Panc1 (cell line): ENCODE results near the gene KDM4B. TPM values are rescaled to one million over a fixed set of nuclear protein-coding genes. Genes with fewer than 3 reads are reported as not detected.

Experiments used
- ATAC-seq: fragments of 200-7000 bp; cut with Tn5 transposase; 2 replicates; pipeline ENCODE4 v1.9.1; 2020; ENCODE audit warnings: mild to moderate bottlenecking, moderate library complexity
- BruUV-seq: library from RNA; stranded (reverse); fragments of 400-500 nt; replicated peaks from 2 replicates; lab custom pipeline; 2021; lab: Mats Ljungman, UMichigan
- CTCF ChIA-PET: fragments of 300-600 bp; sonication (Branson Sonifier 250); formaldehyde crosslinking; loops from one replicate; lab custom pipeline; 2022; ENCODE audit warnings: antibody characterized with exemption; lab: Charles Lee
- POLR2A ChIA-PET: fragments of 300-600 bp; sonication (Branson Sonifier 250); formaldehyde crosslinking; loops from one replicate; lab custom pipeline; 2022; ENCODE audit warnings: antibody characterized with exemption; lab: Charles Lee
- DNase-seq: peaks from one replicate; pipeline ENCODE4 v3.0.0-alpha.2; 2010; ENCODE audit warnings: low read depth, low spot score
- H3K27ac ChIP-seq: 2 replicates; pipeline ENCODE4 v1.5.1; 2011; ENCODE audit warnings: mild to moderate bottlenecking, low read length, inconsistent platforms
- H3K27me3 ChIP-seq: fragments of 200-500 bp; sonication (Bioruptor generic); 2 replicates; pipeline ENCODE4 v1.6.0; 2014; ENCODE audit warnings: low read length, inconsistent platforms; ENCODE audit not compliant: control insufficient read depth, insufficient read depth
- H3K36me3 ChIP-seq: fragments of 200-500 bp; sonication (Bioruptor generic); 2 replicates; pipeline ENCODE4 v1.5.1; 2014; ENCODE audit warnings: inconsistent platforms, mild to moderate bottlenecking, low read length, moderate library complexity; ENCODE audit not compliant: control insufficient read depth, insufficient read depth
- H3K4me1 ChIP-seq: 2 replicates; pipeline ENCODE4 v1.5.1; 2011; ENCODE audit warnings: inconsistent platforms, mild to moderate bottlenecking, low read length, moderate library complexity; ENCODE audit not compliant: control insufficient read depth, insufficient read depth
- H3K4me3 ChIP-seq, 2 experiments: 2 replicates each; pipeline ENCODE4 v1.5.1; 2011 to 2012; ENCODE audit warnings: low read depth in 2 of 2, low read length in 2 of 2, mild to moderate bottlenecking in 2 of 2, inconsistent platforms in 1 of 2, moderate library complexity in 1 of 2
- H3K9me3 ChIP-seq: fragments of 200-500 bp; sonication (Bioruptor generic); 2 replicates; pipeline ENCODE4 v1.5.1; 2014; ENCODE audit warnings: low read depth, mild to moderate bottlenecking, inconsistent platforms, low read length, moderate library complexity; ENCODE audit not compliant: control insufficient read depth, insufficient read depth
- POLR2AphosphoS5 ChIP-seq: IDR thresholded peaks from 2 replicates; pipeline ENCODE4 v1.6.1; 2012; ENCODE audit warnings: mild to moderate bottlenecking, low read depth, low read length, moderate library complexity
- REST ChIP-seq, 2 experiments: IDR thresholded peaks; 2 replicates each; pipeline ENCODE4 v1.6.1; 2011 to 2012; ENCODE audit warnings: low read depth in 2 of 2, control low read depth in 1 of 2, low read length in 1 of 2, mild to moderate bottlenecking in 1 of 2, moderate library complexity in 1 of 2; ENCODE audit not compliant: insufficient read depth in 1 of 2
- SIN3A ChIP-seq: IDR thresholded peaks from 2 replicates; pipeline ENCODE4 v1.6.1; 2012; ENCODE audit warnings: low read depth, mild to moderate bottlenecking, low read length, moderate library complexity, borderline replicate concordance; ENCODE audit not compliant: insufficient read depth
- TCF7L2 ChIP-seq: IDR thresholded peaks from 2 replicates; pipeline ENCODE4 v1.6.1; 2011; ENCODE audit warnings: mild to moderate bottlenecking, low read depth, low read length, inconsistent platforms
- in situ Hi-C: cut with HindIII; loops from 2 replicates; pipeline ENCODE4 v1.10.0; 2016; ENCODE audit warnings: low sequenced_read_pairs, low pct_unique_long_range_greater_than_20kb
- intact Hi-C: fragments of 100-400 bp; cut with micrococcal nuclease; formaldehyde crosslinking; loops from one replicate; pipeline ENCODE4 v1.10.0; 2022; ENCODE audit not compliant: unreplicated experiment
- total RNA-seq: library from RNA; stranded (reverse); gene quantifications from one replicate; pipeline ENCODE4 v1.2.1, GENCODE V29; 2021; ENCODE audit not compliant: unreplicated experiment
- TF ChIP-seq, protein P1 (sequence below): fragments of 450-650 bp; IDR thresholded peaks from 2 replicates; pipeline ENCODE4 v1.5.1; 2017; ENCODE audit warnings: mild to moderate bottlenecking

KDM4B gene
- total RNA-seq, 1 experiment from 2014 or later, result 18.4 TPM

GRCh38 chr19:4986056-4986455 is 17.1 kb downstream of the KDM4B start:
- in situ Hi-C loops (no loop called here), intact Hi-C loops (no loop called here)
- Histone ChIP-seq H3K9me3 (no peaks in the 10 kb centered on the region), H3K4me3 (no peak overlapping the region), H3K27ac (no peak overlapping the region), H3K36me3 (no peaks in the 10 kb centered on the region), H3K27me3 (no peaks in the 10 kb centered on the region), H3K4me1 (no peaks in the 10 kb centered on the region)
- BruUV-seq, result no TSS peak
- ChIA-PET POLR2A (interaction anchor here (0.5 kb wide), 1 partner anchor 17 kb away, joined by 3 read pairs; the partner anchor contains the start of gene KDM4B), CTCF (interaction anchor here (0.9 kb wide), 1 partner anchor 17 kb away, joined by 3 read pairs; the partner anchor contains the start of gene KDM4B)
- ATAC-seq (no peak), DNase-seq (no peak)
- TF ChIP-seq REST (IDR thresholded peaks at IDR 0.05; ENCODE audit: insufficient read depth in 1 of 2, low read depth in 2 of 2, low read length in 1 of 2), result no peak
- TF ChIP-seq, protein P1, sequence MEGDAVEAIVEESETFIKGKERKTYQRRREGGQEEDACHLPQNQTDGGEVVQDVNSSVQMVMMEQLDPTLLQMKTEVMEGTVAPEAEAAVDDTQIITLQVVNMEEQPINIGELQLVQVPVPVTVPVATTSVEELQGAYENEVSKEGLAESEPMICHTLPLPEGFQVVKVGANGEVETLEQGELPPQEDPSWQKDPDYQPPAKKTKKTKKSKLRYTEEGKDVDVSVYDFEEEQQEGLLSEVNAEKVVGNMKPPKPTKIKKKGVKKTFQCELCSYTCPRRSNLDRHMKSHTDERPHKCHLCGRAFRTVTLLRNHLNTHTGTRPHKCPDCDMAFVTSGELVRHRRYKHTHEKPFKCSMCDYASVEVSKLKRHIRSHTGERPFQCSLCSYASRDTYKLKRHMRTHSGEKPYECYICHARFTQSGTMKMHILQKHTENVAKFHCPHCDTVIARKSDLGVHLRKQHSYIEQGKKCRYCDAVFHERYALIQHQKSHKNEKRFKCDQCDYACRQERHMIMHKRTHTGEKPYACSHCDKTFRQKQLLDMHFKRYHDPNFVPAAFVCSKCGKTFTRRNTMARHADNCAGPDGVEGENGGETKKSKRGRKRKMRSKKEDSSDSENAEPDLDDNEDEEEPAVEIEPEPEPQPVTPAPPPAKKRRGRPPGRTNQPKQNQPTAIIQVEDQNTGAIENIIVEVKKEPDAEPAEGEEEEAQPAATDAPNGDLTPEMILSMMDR, result no peak
- no peak for TF ChIP-seq SIN3A
- TF ChIP-seq TCF7L2, result no peak
- no peak for TF ChIP-seq POLR2AphosphoS5

DNA sequence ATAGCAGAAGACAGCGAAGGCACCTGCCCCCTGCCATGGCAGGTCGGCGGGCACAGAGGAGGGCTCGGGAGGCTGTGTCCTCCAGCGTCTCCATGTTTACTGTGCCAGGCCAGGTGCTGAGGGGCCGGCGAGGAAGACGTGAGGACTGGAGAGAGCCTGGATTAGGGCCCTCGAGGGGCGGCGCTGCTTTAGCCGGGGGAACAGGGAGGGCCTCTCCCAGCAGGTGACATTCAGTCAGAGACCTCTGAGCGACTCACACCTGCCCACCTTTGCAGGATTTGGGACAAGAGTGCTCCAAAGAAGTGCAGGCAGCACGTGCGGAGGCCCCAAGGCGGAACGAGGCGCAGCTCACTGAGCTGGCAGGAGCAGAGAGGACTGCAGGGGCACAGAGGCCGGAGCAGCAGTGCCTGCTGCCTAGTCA is 17.6 kb downstream of the KDM4B start:
- POLR2A ChIA-PET, result no interaction called here

DNA sequence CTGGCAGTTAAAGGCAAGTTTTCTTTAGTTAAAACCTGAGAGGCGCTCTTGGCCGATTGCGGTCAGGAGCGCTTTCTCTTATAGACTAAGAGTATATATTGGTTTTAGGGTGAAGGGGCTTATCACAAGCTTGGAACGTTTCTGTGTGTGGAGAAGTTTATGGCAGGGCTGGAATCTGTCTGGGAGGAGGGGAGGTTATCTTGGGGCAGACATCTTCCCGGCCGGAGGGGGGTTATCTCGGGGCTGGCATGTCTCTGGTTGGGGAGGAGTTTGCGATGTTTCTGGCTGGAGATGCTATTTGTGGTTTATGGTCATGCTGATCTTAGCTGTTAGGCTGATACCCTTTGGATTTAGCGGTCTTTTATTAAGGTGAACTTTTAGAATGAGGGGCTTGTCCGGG is 18.3 kb downstream of the KDM4B start:
- DNase-seq (no peak), ATAC-seq (no peak)
- no peaks in the 10 kb centered on the region for H3K27me3 ChIP-seq
- BruUV-seq, result no TSS peak
- in situ Hi-C loops (no loop called here), intact Hi-C loops (no loop called here)
- no peak overlapping the region for H3K4me3 ChIP-seq
- no peaks in the 10 kb centered on the region for H3K4me1 ChIP-seq
- no peaks in the 10 kb centered on the region for H3K36me3 ChIP-seq
- ChIA-PET CTCF (no interaction called here), POLR2A (no interaction called here)
- H3K9me3 ChIP-seq, result no peaks in the 10 kb centered on the region
- TF ChIP-seq, protein P1, result no peak
- TF ChIP-seq REST (IDR thresholded peaks at IDR 0.05; ENCODE audit: insufficient read depth in 1 of 2, low read depth in 2 of 2, low read length in 1 of 2), result no peak
- TF ChIP-seq TCF7L2, result no peak
- no peak for TF ChIP-seq SIN3A
- TF ChIP-seq POLR2AphosphoS5, result no peak
- no peak overlapping the region for H3K27ac ChIP-seq

More for the DNA sequence above, 17.6 kb downstream of the KDM4B start:
- Histone ChIP-seq H3K9me3 (no peaks in the 10 kb centered on the region), H3K27ac (no peak overlapping the region), H3K36me3 (no peaks in the 10 kb centered on the region), H3K4me1 (no peaks in the 10 kb centered on the region), H3K4me3 (no peak overlapping the region), H3K27me3 (no peaks in the 10 kb centered on the region)
- CTCF ChIA-PET, result interaction anchor here (0.9 kb wide), 1 partner anchor 18 kb away, joined by 3 read pairs; the partner anchor contains the start of gene KDM4B
- BruUV-seq, result no TSS peak
- ATAC-seq (no peak), DNase-seq (no peak)
- in situ Hi-C loops (no loop called here), intact Hi-C loops (no loop called here)
- TF ChIP-seq POLR2AphosphoS5, result no peak
